Endothelial cell (in vitro differentiated cells): ENCODE data around the gene HAPLN3. TPM values are rescaled to one million over a fixed set of nuclear protein-coding genes. Genes with fewer than 3 reads are reported as not detected.

ENCODE experiments used
- DNase-seq: peaks from one replicate; pipeline ENCODE4 v3.0.0; 2021; ENCODE audit warnings: low spot score
- H3K27ac Mint-ChIP-seq: one replicate; pipeline ENCODE4 v1.8.0; 2021; ENCODE audit warnings: mixed read lengths, inconsistent platforms; ENCODE audit not compliant: unreplicated experiment
- H3K27me3 Mint-ChIP-seq: one replicate; pipeline ENCODE4 v1.8.0; 2021; ENCODE audit warnings: mild to moderate bottlenecking, moderate library complexity, mixed read lengths, inconsistent platforms; ENCODE audit not compliant: unreplicated experiment
- H3K36me3 Mint-ChIP-seq: one replicate; pipeline ENCODE4 v1.8.0; 2021; ENCODE audit warnings: mild to moderate bottlenecking, low read depth, mixed read lengths, inconsistent platforms; ENCODE audit not compliant: unreplicated experiment
- H3K4me1 Mint-ChIP-seq: one replicate; pipeline ENCODE4 v1.8.0; 2021; ENCODE audit warnings: mild to moderate bottlenecking, mixed read lengths, inconsistent platforms; ENCODE audit not compliant: unreplicated experiment
- H3K4me3 Mint-ChIP-seq: one replicate; pipeline ENCODE4 v1.8.0; 2021; ENCODE audit warnings: mild to moderate bottlenecking, mixed read lengths, inconsistent platforms; ENCODE audit not compliant: unreplicated experiment
- H3K9me3 Mint-ChIP-seq: one replicate; pipeline ENCODE4 v1.8.0; 2021; ENCODE audit warnings: mixed read lengths, inconsistent platforms; ENCODE audit not compliant: unreplicated experiment
- total RNA-seq: library from RNA; stranded (reverse); fragmentation: NEBNext Ultra II Directional; extraction: Animal tissue kit (Norgen Biotek cat#: 25700); gene quantifications from one replicate; pipeline ENCODE4 v1.2.1, GENCODE V29; 2021; ENCODE audit not compliant: unreplicated experiment
- TF ChIP-seq, protein P1 (sequence below): fragments of 200-600 bp; sonication (generic); IDR thresholded peaks from one replicate; pipeline ENCODE4 v1.5.0; 2021; ENCODE audit warnings: antibody characterized with exemption; ENCODE audit not compliant: unreplicated experiment

The HAPLN3 gene
- total RNA-seq, 1 donor from 2014 or later = 137 TPM

DNA sequence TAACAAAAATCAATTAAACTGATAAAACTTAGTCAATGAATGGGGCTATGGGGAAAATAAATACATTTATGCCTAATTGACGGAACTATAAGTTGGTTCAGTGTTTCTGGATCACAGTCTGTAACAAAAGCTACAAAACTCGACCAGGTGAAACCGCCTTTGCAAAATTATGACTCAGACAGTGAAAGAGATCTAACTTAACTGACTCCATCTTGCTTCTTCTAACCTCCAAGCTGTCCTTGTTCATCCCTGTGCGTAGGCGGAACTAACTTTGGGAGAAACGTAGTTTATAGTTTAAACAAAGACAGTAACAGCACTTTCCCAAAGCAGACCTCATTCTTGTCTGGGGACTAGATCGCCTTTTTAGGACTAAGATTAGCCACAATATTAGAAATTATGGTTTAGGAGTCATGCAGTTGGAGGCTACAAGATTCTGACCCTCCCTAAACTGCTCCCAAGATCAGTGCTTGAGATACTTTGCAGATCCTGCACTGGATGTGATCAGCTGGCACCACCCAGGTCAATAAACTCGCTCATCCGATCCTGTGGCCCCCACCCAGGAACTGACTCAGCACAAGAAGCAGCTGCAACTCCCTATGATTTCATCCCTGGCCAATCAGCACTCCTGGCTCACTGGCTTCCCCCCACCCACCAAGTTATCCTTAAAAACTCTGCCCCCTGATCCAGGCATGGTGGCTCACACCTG lies 25.0 kb upstream of the HAPLN3 start:
- H3K9me3 Mint-ChIP-seq = no peaks in the 10 kb centered on the region
- no peaks in the 10 kb centered on the region for H3K27me3 Mint-ChIP-seq
- H3K4me3 Mint-ChIP-seq = no peak overlapping the region
- H3K27ac Mint-ChIP-seq = no peak overlapping the region
- TF ChIP-seq, protein P1, sequence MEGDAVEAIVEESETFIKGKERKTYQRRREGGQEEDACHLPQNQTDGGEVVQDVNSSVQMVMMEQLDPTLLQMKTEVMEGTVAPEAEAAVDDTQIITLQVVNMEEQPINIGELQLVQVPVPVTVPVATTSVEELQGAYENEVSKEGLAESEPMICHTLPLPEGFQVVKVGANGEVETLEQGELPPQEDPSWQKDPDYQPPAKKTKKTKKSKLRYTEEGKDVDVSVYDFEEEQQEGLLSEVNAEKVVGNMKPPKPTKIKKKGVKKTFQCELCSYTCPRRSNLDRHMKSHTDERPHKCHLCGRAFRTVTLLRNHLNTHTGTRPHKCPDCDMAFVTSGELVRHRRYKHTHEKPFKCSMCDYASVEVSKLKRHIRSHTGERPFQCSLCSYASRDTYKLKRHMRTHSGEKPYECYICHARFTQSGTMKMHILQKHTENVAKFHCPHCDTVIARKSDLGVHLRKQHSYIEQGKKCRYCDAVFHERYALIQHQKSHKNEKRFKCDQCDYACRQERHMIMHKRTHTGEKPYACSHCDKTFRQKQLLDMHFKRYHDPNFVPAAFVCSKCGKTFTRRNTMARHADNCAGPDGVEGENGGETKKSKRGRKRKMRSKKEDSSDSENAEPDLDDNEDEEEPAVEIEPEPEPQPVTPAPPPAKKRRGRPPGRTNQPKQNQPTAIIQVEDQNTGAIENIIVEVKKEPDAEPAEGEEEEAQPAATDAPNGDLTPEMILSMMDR = no peak
- no peaks in the 10 kb centered on the region for H3K4me1 Mint-ChIP-seq
- H3K36me3 Mint-ChIP-seq = no peaks in the 10 kb centered on the region
- DNase-seq = no peak

DNA sequence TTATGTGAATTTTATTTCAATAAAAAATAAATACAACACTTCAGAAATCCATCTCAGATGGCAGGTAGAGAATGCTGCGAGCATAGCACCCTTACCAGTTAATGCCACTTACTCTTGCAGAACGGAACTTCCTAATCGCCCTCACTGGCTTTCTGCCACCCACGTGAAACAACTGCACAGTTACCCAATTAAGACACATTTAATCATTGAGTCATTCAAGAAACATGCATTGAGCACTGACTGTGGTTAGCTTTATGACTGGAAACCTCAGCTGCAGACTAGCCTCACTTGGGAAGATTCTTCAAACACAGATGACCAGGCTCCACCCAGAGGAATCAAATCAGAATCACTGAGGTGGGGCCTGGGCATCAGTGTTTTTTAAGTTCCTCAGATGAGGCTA lies 23.4 kb upstream of the HAPLN3 start:
- no peaks in the 10 kb centered on the region for H3K36me3 Mint-ChIP-seq
- no peak overlapping the region for H3K27ac Mint-ChIP-seq
- no peak overlapping the region for H3K4me3 Mint-ChIP-seq
- H3K27me3 Mint-ChIP-seq = no peaks in the 10 kb centered on the region
- no peaks in the 10 kb centered on the region for H3K4me1 Mint-ChIP-seq
- H3K9me3 Mint-ChIP-seq = no peaks in the 10 kb centered on the region
- TF ChIP-seq, protein P1 = no peak
- DNase-seq = no peak

DNA sequence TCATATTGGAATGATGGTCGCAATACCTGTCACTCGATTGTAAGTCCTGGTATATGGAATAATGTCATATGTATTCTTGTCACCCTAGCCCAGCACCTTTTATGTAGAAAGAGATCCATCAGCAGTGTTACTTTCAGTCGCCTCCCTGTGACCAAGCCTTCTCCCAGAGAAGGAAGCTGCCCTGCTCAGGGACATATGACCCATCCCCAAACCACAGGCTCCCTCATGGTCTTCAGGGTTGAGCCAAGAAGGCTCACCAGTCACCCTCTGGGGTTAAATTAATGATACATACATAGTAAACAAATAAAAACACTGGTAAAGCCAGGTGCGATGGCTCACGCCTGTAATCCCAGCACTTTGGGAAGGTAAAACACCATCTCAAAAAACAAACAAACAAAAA lies 22.4 kb upstream of the HAPLN3 start:
- Mint-ChIP-seq H3K4me1 (no peaks in the 10 kb centered on the region), H3K4me3 (no peak overlapping the region)

DNA sequence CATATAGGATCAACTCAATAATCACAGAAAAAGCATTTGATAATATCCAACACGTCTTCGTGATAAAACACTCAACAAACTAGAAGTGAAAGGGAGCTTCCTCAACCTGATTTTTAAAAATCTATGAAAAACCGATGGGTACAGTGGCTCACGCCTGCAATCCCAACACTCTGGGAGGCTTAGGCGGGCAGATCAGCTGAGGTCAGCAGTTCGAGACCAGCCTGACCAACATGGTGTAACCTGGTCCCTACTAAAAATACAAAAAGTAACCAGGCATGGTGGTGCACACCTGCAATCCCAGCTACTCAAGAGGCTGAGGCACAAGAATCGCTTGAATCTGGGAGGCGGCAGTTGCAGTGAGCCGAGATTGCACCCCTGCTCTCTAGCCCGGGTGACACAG lies 20.0 kb upstream of the HAPLN3 start:
- Mint-ChIP-seq H3K27me3 (peaks cover 2% of the 10 kb centered on the region), H3K4me1 (peaks cover 11% of the 10 kb centered on the region), H3K36me3 (peaks cover 6% of the 10 kb centered on the region), H3K4me3 (no peak overlapping the region), H3K27ac (no peak overlapping the region), H3K9me3 (no peaks in the 10 kb centered on the region)
- no peak for DNase-seq
- TF ChIP-seq, protein P1 = no peak

More for the DNA sequence above, 22.4 kb upstream of the HAPLN3 start:
- no peak for DNase-seq
- Mint-ChIP-seq H3K36me3 (no peaks in the 10 kb centered on the region), H3K27me3 (no peaks in the 10 kb centered on the region), H3K27ac (no peak overlapping the region), H3K9me3 (no peaks in the 10 kb centered on the region)
- TF ChIP-seq, protein P1 = no peak

DNA sequence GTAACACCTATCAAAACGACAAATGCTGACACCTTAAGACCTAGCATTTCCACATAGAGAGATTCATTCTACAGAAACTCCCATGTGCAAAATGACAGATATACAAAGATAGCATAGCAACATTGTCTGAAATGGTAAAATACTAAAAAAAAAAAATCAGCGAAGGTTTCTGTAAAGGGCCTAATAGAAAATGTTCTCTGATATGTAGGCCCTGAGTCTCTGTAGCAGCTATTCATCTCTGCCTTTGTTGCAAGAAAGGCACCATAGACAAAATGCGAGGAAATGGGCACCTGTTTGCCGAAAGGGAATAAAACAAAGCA lies 18.5 kb upstream of the HAPLN3 start:
- peaks cover 5% of the 10 kb centered on the region for H3K27me3 Mint-ChIP-seq
- H3K36me3 Mint-ChIP-seq = peaks cover 12% of the 10 kb centered on the region
- DNase-seq = no peak
- no peaks in the 10 kb centered on the region for H3K9me3 Mint-ChIP-seq
- peaks cover 14% of the 10 kb centered on the region for H3K4me1 Mint-ChIP-seq
- H3K27ac Mint-ChIP-seq = peak overlapping the region; percentile 70
- peak overlapping the region; percentile 94 for H3K4me3 Mint-ChIP-seq
- TF ChIP-seq, protein P1 = no peak
